ENCODE results near the gene RAPGEF4.
"Not testable (repeated sequence)": the region's sequence is repeated elsewhere in the genome, so short reads cannot be mapped to it uniquely, and the experiment has no call there.

Gene RAPGEF4

DNA sequence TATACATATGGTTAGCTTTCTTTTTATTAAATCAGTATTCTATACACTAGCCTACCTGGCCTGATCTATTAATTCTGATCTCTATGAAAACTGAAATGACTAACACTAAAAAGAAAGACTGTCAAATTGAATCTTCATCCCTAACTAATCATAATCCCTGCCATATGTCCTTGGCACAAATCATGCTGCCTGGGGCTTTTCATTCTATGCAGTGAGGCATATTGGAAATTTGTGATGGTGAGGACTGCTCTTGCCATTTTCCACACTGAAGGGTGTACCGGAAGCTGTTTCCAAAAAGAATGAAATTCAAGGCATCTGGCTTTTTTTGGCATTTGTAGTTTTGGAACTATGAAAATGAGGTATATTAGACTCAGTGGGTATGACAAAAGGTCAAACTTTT is 39.7 kb downstream of the RAPGEF4 start:
- DNase-seq, result no peak

DNA sequence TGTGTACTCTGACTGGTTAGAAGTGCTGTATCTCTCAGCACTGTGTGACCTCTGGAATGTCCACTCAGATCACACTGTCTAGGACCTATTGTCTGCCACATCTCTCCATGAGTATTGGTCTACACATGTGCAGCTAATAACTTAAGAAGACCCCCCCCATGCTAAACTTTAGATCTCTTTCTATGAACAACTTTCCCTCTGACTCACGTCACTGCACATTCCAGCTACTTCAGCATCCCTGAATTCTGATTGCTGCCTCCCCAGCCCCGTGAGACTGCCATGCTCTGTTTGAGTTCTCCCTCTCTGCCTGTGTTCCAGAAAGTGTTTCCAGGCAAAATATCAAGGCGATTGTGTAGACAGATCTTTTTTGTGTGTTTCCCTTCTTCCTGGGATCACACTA is 41.8 kb downstream of the RAPGEF4 start:
- DNase-seq, result no peak

DNA sequence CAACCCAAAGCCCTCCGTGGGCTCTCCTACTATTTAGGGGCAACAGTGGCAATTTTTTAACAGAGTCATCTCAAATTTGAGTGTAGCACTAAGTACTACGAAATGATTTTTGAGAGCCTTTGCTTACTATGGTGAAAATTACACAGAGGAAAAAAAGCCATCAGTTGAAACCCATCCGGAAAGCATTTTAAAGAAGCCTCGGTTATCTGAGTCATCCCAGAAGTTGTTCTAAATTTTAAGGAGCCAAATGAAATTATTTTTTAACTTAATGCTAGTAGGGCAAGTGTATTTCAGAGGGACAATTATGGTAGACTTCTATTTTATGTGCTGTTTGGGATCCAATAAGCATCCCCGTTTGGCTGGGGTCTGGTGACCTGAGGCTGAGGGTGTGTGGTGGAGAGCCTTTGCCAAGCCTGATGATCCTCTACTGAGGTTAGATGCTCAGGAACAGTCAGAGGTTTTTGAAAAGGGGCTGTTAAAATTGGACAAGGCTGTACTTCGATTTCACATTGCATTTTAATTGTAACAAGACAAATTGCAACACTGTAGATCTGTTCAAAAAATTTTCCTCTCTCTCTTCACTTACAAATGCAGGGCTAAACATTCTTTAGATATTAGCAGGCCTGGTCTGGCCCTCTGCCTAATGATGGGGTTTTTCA is 47.0 kb downstream of the RAPGEF4 start:
- peak; percentile 87 for DNase-seq

DNA sequence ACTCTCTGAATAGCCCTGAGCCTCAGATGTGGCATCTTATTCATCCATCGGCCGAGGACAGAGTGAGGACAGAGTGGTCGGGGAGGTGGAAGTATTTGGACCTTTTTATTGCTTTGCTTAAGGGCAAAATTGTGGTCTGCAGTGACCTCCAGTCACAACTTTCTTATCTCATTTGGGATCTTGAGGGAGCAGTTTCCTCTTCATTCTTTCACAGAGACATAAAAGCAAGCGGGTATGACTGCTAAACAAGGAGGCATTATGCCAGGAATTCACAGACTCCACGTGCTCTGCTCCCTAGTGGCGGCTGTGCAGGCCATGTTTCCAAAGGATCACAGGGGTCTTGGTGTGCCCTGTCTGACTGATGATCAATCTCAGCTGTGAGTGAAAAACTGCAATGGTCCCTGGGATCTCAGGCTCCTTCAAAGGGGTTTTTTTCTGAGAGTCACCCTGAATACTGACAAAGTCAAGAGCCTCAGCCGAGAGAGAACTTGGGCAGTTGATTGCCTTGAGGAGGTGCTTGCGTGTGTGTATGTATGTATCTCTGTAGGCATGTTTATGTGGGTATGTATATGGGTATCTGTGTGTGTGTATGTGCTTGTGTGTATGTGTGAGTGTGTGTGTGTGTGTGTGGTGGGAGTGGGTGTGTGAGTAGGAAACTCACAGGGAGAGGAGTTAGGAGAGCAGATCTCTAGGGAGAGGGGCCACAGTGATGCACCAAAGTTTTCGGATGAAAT is 47.7 kb downstream of the RAPGEF4 start:
- DNase-seq, result no peak

DNA sequence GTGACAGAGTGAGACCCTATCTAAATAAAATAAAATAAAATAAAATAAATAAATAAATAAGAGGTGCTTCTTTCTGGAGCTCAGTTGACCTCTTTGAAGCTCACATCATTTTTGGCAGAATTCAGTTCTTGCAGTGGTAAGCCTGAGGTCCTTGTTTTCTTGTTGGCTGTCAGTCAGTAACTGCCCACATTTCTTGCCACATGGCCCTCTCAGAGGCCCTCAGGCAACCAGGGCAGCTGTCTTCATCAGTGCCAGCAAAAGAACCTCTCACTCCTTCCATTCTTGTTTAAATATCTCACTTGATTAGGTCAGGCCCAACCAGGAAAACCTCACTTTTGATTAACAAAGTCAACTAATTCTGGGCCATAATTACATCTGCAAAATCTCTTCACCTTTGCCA is 53.2 kb downstream of the RAPGEF4 start:
- no peak for DNase-seq

DNA sequence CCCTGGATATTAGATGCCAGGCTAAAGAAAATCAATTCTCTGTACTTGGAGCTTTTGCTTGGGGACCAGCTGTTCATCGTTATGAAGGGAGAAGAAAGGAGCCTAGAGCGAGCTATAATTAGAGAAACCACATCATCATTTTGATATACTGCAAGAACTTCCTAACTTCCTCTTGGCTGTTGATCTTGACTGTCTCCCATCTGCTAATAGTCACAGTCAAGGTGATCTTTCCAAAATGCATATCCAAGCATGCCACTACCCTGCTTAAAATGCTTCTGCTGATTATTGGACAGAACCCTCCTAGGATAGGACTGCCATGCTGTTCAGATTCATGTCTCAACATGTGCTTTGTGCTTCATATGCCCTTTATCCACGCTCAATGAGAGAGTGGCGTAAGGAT is 54.8 kb downstream of the RAPGEF4 start:
- no peak for DNase-seq

DNA sequence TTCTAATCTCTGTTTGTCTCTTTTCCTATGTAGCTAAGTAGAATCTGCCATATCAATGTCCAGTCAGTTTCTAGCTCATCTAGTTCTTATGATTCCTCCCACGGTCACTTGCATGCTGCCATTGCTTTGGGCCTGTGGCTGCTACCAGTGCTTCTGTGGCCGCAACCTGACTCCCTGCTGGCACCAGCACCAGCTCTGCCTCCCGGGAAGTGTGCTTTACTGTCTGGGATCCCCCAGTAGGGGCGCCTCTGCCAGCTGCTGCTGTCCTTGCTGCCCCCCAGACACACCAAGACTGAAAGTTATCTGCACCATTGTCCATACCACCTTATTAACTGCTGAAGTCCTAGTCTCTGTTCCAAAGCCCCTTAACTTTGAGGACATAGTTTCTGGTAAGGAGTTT is 56.3 kb downstream of the RAPGEF4 start:
- DNase-seq, result no peak

DNA sequence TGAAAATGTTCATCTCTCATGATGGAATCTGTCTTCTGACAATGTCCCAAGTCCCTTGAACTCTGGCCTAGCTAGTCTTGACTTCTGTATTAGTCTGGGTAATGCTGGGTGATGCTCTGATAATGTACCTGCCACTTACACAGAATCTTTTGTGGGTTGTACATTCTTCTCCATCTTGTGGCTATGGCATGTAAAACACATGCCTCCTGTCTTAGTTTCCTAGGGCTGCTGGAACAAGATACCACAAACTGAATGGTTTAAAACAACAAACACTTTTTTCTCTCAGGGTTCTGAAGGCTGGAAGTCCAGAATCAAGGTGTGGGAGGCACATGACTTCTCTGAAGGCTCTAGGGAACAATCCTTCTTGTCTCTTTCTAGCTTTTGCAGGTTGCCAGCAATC is 57.1 kb downstream of the RAPGEF4 start:
- DNase-seq, result no peak

DNA sequence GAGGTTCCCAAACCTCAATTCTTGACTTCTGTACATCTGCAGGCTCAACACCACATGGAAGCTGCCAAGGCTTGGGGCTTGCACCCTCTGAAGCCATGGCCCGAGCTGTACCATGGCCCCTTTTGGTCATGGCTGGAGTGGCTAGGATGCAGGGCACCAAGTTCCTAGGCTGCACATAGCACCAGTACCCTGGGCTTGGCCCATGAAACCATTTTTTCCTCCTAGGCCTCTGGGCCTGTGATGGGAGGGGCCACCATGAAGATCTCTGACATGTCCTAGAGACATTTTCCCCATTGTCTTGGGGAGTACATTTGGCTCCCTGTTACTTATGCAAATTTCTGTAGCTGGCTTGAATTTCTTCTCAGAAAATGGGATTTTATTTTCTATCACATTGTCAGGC is 67.7 kb downstream of the RAPGEF4 start:
- not testable (repeated sequence) for DNase-seq

DNA sequence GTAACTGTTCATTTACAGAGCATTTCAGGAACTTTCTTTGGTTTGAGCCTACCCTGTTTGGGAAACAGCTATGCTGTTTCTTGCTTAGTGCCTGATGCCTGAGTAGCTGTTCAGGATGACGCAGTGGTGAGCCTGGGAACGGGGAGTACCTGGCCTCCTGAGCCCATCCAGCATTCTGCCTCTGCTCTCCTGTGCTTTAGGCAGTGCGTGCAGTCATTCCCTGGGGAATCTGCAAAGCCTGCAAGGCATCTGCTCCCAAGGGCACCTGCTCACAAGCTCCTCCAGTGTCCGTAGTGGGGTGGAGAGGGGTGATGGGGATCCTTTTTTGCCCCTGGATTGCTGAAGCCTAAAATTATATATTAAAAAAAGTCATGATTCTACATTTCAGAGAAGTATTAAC is 68.8 kb downstream of the RAPGEF4 start:
- no peak for DNase-seq

DNA sequence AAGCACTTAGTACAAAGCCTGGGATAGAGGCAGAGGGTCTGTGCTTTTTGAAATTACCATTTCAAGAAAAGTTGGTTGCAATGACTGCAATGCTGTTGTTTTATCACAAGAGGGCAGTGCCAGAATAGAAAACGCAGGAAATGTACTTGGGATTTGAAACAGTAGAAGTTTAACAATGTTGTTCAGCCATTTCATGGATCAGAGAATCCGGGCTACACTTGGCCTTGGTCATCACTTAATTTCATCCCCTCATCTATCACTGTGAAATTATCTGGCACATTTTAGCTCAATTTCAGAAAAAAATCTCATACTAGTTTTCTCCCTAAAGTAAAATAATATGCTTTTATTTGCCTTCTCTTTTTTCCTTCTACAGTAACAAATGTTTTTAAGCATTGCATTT is 70.8 kb downstream of the RAPGEF4 start:
- no peak for DNase-seq

DNA sequence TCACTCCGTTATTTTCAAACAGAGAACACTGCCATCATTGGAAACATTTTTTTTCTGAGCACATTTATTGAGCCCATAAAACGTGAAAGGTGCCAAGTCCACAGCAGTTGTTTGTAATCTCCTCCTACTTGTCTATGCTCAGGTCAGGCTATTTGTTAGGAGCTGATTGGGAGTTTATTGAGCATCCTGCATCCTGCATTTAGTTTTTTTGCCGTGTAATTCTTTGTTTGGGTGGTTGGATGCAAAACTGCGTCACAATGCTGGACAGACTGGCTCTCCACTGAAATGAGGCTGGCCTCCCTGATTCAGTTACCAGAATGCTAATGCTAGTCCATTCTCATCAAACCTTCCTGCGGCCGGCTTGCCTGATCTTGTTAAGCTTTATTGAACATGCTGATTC is 71.4 kb downstream of the RAPGEF4 start:
- no peak for DNase-seq

DNA sequence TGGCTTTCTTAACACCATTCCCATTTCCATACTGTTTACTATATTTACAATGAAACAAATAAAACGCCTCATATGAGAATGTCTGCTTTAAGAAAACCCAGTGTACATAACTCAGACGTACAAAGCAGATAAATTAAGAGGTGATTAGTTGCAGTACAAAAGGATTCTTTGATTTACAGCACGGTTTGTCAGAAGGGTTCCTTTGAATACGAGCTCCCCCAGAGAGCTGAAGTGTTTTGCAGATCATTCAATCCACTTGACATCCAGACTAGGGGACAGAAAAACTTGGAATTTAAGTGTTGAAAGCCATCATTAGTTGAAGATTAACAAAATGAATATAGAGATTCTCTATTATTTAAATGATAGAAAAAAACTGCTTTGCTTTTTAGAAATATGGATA is 72.5 kb downstream of the RAPGEF4 start:
- DNase-seq, result no peak

DNA sequence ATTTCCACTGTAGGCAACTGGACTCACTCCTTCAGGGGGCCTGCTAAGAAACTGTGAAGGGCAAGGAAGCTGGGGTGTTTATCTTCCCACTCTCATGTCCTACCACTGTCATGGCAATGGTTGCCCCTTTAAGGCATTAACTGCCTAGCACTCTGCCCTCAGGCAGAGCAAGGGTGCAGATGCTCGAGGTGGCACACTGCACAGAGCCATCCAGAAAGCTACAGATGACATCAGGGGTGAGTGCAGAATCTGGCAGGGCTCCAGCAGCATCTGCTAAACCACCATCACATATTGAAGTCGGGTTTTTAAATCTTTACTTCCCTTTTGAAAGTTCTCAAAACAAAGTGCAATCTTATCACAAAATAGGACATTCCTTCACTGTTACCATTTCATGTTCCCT is 75.4 kb downstream of the RAPGEF4 start:
- DNase-seq, result no peak

DNA sequence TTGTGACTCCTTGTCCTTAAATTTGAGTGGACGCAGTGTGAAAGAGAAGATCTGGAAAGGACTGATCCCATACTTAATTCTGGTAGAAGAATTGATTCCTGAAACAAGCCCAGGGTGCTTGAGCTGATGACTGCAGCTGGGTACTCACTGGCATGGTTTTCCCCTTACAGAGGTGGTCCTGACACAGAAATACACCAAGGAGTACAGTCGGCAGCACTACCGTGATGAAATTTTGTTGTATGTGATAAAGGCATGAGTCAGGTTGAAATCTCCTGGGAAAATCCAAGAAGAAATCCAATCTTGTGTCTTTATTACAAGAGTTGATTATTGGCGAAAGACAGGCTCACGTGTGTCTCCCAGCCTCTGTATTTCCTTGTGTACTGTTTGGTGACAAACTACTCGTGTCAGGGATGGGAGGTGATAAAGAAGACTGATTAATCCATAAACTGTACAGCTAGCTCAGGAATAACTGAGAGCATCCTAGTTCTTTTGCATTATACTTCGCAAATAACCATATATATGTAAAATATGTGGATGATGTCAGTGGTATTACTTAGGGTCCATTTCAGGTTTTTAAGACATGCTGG is 76.6 kb downstream of the RAPGEF4 start:
- peak; percentile 27 for DNase-seq

DNA sequence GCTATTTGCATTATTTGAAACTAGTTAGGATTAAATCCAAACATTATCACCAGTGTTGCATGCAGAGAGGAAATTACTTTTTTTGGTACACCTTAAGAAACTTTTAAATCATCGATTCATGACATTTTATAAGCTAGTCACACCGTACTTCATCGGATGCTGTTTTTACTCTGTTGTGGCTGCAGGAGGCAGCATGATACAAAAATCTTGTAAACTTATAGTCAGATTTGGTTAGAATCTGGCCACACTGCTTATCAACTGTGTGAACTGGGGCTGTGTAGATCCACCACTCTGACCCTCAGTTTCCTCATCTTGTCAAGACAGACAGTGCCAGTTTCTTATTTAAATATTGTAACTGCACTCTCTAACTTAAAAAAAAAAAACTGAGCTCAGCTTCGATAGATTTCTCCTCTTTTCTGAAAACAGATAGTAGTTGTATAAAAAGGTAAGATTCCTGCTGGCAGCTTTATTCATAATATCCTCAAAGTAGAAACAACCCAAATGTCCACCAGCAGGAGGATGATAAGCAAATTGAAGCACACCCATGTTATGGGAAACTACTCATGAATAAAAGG is 77.8 kb downstream of the RAPGEF4 start:
- DNase-seq, result no peak

DNA sequence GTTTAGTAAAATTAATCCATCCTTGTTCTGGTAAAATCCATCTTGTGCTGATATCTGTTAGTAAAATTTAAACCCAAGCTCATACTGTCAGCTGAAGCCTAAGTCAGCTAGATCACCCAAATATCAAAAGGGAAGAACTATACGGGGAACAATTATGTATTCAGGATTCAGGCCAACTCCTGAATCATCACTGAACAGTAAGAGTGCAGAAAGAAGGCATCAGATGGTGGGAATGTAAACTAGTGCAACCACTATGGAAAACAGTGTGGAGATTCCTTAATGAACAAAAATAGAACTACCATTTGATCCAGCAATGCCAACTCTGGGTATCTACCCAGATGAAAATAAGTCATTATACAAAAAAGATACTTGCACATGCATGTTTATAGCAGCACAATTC is 81.8 kb downstream of the RAPGEF4 start:
- DNase-seq, result peak; percentile 51

DNA sequence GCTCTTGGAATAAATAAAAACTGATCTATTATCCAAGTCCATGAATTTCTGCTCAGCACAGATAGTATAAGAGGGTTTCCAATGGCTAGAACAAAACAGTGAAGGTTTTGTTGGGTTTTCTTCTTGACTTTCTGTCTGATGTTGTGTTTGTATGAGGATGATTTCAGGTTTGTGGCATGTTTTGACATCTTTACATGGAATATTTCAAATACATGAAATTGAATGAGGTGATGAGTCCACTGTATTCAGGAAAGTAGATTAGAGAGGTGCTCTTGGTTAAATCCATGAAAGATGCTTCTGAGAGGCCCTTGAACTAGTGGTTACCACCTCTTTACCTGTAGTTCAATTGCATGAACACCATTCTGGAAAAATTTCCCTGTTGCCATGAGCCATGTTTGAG is 84.3 kb downstream of the RAPGEF4 start:
- DNase-seq, result no peak

DNA sequence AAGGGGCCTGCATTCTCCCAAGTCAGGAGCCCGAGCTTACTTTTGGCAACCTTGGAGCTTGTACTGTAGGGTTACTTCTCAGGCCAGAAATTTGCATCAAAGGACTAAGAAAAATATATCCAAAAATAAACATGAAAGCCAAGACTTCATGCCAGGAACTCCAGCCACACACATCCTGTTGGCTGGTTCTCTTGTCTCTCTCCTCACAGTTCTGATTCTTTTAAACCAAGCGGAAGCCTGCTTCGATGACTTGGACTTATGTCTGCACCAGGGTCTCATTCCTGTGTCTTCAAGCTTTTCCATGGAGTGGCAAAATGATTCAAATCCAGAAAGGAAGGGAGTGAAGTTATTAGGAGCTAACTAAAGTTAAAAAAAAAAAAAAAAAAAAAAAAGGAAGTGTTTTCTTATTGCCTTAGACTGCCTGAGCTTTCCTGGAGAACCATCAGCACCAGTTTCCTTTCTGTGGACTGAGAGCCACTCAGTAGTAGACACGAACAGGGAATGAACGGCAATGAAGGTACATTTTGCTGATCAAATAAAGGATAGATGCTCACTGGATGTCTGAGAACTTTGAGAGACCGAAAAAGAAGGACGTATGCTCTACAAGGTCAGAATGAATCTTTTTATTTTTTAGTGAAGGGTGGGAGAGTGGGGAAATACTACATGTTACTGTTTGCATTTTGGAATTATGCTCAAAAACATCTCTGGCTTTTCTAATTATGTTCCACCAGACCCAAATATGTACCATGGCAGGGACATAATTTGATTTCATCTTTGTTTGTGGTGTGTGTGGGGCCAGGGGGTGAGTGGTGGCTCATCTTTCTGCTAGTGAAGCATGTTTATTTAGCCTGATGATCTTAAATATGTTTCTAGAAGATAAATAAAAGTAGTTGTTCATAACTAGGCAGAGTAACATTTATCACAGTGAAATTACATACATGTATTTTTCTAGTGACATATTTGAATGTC is 86.0 kb downstream of the RAPGEF4 start:
- DNase-seq, result no peak

DNA sequence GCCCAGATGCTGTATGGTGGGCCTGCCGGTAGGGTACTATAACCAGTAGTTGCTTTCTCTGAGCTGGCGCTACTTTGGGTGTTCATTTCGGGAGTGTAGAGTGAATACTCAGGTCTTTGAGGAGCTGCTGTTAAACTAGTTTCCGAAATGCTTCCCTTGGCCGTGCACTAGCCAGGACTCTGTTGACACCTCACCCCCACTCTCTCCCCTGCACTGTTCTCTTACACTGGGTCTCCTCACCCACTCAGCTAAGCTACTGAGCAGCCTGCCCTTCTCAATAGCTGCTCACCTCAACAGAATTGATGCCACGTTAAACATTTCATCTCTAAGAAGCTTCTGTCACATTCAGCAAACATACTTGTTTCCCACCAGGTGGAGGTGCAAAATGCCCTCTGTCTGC is 86.9 kb downstream of the RAPGEF4 start:
- no peak for DNase-seq

DNA sequence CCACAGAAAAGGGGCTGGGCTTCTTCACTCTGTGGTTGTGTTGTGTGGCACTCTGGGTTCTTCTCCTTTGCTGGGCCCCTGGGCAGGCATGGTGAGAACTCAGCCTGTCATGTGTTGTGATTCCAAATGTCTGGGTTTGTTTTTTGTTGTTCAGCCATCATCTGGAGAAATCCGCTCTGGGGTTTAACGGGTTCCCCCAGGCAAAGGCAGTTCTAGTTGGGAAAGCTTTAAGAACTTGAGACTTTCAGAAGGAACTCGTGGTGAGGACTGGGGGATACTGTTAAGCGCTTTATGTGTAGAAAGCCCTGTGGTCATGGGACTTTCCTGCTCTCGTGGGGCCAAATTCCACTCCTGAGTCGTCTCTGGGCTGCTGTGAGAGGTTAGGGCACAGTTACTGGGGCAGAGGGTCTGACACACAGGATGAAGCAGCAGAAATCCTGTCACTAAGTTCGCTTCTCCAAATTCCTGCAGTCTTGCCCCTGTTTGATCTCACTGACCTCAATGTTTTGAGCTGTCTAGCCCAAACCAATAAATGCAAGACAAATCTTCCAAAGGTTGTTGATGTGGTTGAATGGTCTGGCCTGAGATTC is 87.7 kb downstream of the RAPGEF4 start:
- no peak for DNase-seq

DNA sequence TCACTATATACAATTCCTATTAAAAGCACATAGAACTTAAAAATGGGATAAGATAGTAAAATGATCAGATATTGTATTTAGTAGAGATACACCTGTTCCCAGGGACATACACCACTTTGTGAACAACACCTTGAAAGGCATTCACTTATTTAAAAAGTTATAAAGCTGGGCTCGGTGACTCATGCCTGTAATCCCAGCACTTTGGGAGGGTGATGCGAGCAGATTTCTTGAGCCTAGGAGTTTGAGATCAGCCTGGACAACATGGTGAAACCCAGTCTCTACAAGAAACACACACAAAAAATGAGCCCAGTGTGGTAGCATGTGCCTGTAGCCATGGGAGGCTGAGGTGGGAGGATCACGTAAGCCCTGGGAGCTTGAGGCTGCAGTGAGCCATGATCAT is 90.9 kb downstream of the RAPGEF4 start:
- DNase-seq, result peak; percentile 33

DNA sequence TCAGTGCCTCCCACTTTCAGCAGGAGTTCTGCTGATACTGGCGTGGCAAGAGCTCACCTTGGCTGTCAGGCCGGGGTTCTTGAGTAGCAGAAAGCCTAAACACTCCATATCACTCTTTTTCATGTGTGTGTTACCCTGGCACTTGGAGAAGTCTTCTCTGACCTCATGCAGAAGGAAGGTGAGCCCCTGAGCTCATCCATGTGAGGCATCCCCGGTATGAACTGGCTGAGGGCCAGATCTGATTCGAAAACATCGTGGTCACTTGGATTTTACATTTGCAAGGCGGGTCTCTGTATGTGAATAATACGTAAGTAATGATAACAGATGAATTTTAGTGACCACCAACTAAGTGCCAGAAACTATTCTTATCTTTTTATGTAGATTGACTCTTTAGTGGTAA is 93.6 kb downstream of the RAPGEF4 start:
- DNase-seq, result peak; percentile 98

Measured in NCI-H226 (cell line).